Measurements from ENCODE around the gene VKORC1.

DNA sequence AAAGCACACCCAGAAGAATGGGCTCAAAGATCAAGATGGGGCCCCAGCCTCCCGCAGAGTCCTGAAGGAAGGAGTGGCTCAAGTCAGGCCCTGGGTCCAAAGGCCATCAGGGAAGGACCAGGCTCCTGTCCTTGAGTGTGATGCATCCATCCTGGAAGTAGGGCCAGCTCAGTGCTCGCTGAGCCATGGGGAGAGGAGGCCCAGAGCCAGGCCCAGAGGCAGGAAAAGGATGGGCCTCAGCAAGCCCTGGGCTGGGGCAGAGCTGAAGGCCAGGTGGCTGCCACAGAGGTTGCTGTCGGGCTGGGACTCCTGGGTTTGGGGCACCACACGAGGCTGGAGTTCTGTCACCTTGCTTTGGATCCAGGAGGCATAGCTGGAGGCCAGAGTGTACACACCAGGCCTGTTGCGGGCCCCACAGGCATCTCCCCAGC is 37.3 kb upstream of the VKORC1 start:
- no peak for TF ChIP-seq CTCF (IDR thresholded peaks at IDR 0.05; ENCODE audit: insufficient read depth, low read length, poor library complexity, severe bottlenecking)
- no peak for TF ChIP-seq EZH2phosphoT487 (conservative IDR thresholded peaks at IDR 0.05; ENCODE audit: low read length)

All from SU-DHL-6 (cell line).